GM12874 (cell line): ENCODE measurements around the gene S100A10.

Experiments
- TF ChIP-seq, protein P1 (sequence below): IDR thresholded peaks from 2 replicates; pipeline ENCODE4 v1.5.1; 2011; ENCODE audit warnings: low read depth, mild to moderate bottlenecking, control low read depth, low read length, moderate library complexity; ENCODE audit not compliant: insufficient read depth

Gene S100A10

DNA sequence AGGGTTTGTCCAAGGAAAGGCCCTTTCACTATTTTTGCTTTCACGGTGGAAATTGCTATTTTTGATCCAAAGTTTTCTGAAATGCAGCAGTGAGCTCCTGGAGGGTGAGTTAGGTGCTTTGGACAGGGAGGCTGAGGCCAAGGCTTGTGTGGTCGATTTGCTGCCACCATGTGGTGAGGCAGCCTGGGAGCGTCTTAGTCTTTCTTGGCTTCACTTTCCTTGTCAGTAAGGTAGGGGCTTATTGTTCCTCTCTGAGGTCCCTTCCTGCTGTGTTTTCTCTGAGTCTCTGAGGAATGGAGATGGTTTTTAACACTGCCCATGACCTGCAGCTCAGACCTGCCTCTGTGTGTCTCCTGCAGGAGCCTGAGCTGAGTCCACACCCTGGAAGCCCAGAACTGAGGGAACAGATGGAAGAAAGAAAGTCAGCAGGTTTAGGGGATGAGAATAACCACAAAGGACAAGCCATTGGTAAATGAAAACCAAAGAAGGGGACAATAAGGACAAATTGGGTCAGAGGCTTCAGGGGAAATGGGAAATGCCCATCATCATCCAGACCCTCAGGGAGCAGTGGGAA, 20.1 kb upstream of the S100A10 start:
- TF ChIP-seq, protein P1, sequence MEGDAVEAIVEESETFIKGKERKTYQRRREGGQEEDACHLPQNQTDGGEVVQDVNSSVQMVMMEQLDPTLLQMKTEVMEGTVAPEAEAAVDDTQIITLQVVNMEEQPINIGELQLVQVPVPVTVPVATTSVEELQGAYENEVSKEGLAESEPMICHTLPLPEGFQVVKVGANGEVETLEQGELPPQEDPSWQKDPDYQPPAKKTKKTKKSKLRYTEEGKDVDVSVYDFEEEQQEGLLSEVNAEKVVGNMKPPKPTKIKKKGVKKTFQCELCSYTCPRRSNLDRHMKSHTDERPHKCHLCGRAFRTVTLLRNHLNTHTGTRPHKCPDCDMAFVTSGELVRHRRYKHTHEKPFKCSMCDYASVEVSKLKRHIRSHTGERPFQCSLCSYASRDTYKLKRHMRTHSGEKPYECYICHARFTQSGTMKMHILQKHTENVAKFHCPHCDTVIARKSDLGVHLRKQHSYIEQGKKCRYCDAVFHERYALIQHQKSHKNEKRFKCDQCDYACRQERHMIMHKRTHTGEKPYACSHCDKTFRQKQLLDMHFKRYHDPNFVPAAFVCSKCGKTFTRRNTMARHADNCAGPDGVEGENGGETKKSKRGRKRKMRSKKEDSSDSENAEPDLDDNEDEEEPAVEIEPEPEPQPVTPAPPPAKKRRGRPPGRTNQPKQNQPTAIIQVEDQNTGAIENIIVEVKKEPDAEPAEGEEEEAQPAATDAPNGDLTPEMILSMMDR, result peak; percentile 79

DNA sequence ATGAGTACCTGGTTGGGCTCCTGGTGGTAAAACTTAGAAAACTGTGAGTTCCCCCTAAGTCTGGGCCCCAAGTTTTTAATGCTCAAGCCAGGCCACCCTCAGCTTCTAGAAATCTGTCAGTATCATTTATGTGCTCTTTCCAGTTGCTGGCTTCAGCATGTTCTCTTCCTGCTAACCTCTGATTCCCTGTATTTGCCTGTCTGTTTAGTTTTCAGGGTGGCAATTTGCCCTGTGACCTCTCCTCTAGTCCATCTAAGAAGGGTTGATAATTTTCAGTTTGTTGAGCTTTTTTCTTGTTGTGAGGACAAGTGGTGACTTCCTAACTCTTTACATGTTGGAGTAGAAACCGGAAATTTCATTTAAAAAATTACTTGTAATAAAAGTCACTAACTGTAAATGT, 16.0 kb upstream of the S100A10 start:
- TF ChIP-seq, protein P1, result no peak

DNA sequence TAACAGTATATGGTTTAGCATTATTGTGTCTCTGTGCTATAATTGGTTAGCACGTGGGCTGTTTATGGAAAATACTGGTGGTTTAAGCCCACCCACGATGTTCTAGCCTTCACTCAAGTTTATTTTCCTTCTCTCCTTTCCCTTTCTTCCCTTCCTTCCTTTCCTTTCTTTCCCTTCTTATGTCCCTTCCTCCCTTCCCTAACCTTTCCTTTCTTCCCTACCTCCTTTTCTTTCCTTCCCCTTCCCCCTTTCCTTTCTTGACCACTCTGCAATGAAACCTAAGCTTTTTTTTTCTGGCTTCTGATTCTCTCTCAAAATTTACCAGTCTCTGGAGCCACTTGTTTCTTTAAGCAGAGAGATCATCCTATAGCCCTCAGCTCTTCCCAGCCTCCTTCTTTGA, 13.4 kb upstream of the S100A10 start:
- TF ChIP-seq, protein P1, result no peak

DNA sequence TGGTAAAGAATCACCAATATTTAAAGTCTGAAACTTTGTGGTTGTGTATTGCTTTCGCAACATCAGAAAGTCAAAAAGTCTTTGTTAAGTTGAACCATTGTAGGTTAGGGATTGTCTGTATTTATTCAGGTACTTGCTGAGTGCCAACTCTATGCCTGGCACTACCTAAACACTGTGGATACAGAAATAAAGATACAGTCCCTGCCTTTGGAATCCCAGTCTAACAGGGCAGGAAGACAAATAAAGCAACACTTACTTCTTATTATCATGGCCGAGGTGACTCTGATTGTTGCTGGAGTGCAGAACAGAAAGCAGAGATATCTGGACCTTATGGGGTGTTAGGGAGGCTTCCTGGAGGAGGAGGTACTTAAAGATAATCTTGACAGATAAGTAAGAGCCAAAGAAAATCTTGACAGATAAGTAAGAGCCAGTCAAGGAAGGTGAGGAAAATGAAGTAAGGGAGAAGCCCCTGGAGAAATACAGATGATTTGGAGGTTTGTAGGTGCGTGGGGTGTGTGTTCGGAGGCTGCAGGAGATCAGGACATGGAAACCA, 11.8 kb upstream of the S100A10 start:
- TF ChIP-seq, protein P1, result no peak

DNA sequence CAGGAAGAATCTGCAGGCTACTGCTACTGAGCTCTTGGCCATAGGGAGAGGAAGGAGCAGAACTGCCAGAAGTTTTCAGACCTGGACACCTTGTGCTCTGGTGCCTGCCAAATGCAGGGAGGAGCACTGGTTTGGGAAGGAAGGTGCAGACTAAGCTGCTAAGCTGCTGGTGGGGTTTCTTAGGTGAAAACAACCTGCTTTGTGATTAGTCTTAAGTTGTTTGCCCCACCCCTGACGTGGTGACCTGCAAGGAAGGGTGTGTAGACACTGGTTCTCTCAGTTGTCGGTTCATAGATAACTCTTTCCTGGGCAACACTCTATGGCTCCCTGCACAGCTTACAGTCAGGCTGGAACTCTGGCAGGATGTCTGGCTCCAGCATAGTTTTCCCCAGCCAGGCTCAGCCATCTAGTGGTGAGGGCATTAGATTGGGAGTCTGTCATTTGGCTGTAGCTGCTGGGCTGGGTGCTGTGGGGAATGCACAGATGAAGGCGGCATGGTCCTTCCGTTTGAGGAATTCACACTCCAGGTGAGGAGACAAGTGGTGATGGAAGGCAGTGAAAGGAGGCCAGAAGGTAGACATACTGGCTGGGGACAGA, 10.3 kb upstream of the S100A10 start:
- TF ChIP-seq, protein P1, result 0 out of 2 replicates have a peak, but pooled peaks have one; percentile 2

DNA sequence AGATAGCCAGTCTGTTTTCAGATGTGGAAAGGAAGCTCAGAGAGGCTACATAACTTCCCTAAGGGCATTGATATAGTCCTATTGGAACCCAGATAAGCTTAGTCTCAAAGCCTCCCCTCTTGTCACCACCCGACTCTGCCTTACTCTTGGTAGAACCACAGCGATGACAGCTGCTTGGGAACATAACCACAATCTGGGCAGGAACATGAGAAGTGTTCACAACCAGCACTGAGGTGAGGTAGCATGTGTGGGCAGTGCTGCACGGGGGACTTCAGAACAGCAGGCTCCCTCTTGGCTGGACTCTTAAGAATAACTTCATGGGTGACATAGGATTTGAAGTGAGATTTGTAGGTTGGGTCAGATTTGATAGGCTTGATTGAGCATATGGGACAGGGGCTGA, 9.3 kb upstream of the S100A10 start:
- TF ChIP-seq, protein P1, result no peak

DNA sequence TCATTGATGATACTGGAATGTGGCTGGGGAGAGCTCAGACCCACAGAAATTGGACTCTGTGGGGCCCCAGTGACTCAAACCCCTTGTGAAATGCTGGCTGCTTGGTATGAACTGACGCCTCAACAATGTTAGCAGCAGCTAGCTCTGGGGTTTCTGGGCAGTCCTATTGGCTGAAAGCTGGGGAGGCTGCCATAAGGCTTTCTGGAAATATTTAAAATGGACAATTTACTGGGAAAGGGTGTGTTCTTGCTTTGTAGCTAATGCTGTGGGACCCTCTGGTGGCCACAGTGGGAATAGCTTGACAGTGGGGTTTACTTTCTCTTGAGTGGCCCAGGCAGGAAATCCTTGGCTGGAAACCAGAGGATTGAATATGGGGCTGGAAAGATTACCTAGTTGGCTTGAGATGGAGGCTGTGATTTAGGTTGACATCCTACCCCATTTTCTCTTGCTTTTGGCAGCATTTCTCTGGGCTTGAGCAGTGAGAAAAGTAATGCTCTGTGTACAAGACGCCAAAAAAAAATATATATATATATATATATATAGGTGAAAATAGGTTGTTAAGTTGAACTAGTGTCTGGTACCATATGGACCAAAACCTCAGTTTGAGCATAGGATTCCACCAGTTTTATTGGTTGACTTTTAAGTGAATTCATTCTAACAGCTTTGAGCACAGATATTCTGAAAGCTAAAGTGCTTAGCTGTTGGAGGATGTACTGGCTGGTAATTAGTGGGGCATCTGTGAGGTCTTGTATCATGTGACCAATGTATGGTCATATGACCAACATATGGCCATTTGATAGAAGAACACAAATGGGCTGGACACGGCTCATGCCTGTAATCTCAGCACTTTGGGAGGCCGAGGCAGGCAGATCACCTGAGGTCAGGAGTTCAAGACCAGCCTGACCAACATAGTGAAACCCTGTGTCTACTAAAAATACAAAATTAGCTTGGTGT, 8.2 kb upstream of the S100A10 start:
- TF ChIP-seq, protein P1, result peak; percentile 87
